NCI-H2196 (cell line): ENCODE results near the gene LRRC59.
"Not testable (repeated sequence)": the region's sequence is repeated elsewhere in the genome, so short reads cannot be mapped to it uniquely, and the experiment has no call there.

Experiments used
- DNase-seq: peaks from one replicate; lab custom pipeline; 2025; ENCODE audit not compliant: unreplicated experiment; lab: John Stamatoyannopoulos, UW

LRRC59 gene

GRCh38 chr17:50348522-50349242, 48.6 kb downstream of the LRRC59 start:
- DNase-seq = no peak

GRCh38 chr17:50347894-50348291, 49.4 kb downstream of the LRRC59 start:
- no peak for DNase-seq

- no peak for DNase-seq
Observed at GRCh38 chr17:50347117-50347893, 50.0 kb downstream of the LRRC59 start.

GRCh38 chr17:50346313-50347116, 50.8 kb downstream of the LRRC59 start:
- no peak for DNase-seq

- peak; percentile 92 for DNase-seq
Observed at GRCh38 chr17:50345432-50346312, 51.7 kb downstream of the LRRC59 start, which contains the start of gene XYLT2. TSS of gene XYLT2 (plus strand) at chr17:50346126. CDS start at chr17:50346141, 15 bp downstream.

- DNase-seq = no peak
Observed at GRCh38 chr17:50344731-50345365, 52.5 kb downstream of the LRRC59 start.

- DNase-seq = no peak
Observed at GRCh38 chr17:50339381-50339780, 57.9 kb downstream of the LRRC59 start.

- no peak for DNase-seq
Observed at GRCh38 chr17:50338645-50339044, 58.7 kb downstream of the LRRC59 start.

- DNase-seq = no peak
Observed at GRCh38 chr17:50337956-50338355, 59.4 kb downstream of the LRRC59 start.

- not testable (repeated sequence) for DNase-seq
Observed at GRCh38 chr17:50333291-50334057, 63.8 kb downstream of the LRRC59 start.

GRCh38 chr17:50332196-50332595, 65.1 kb downstream of the LRRC59 start:
- DNase-seq = no peak
